ENCODE data around the gene AEBP2. TPM values are rescaled to one million over a fixed set of nuclear protein-coding genes. Genes with fewer than 3 reads are reported as not detected.
"Not testable (repeated sequence)": the region's sequence is repeated elsewhere in the genome, so short reads cannot be mapped to it uniquely, and the experiment has no call there.

AEBP2 gene
- total and polyA plus RNA-seq, 2 experiments from 2014 or later, result 10.4 to 16.6 TPM

GRCh38 chr12:19465711-19466110 lies 26.4 kb downstream of the AEBP2 start:
- no peaks in the 10 kb centered on the region for H3K27me3 ChIP-seq (replicated peaks; ENCODE audit: insufficient read depth)
- no peak for DNase-seq
- H3K9me2 ChIP-seq (ENCODE audit: insufficient read depth), result no peaks in the 10 kb centered on the region
- H3K9ac ChIP-seq, result no peak overlapping the region
- TF ChIP-seq EZH2phosphoT487 (IDR thresholded peaks at IDR 0.05; ENCODE audit: insufficient read depth, low read depth), result no peak
- TF ChIP-seq EZH2 (IDR thresholded peaks at IDR 0.05; ENCODE audit: insufficient read depth, poor library complexity, severe bottlenecking), result no peak
- H3K36me3 ChIP-seq (ENCODE audit: low read depth), result peaks cover 3% of the 10 kb centered on the region; the same call in 1 of the 2 replicates
- no peaks in the 10 kb centered on the region for H3F3A ChIP-seq (ENCODE audit: insufficient read depth)
- peaks cover 98% of the 10 kb centered on the region for H3K79me2 ChIP-seq (ENCODE audit: insufficient read depth)
- no peak overlapping the region for H3K4me2 ChIP-seq (ENCODE audit: unreplicated experiment)
- 89 to 94% methylated on average over 5 to 6 of the region's 6 CpGs for WGBS, 2 experiments (ENCODE audit: low coverage in 1 of 2, low lambda C conversion rate in 2 of 2, missing lambda C conversion rate in 2 of 2)
- in situ Hi-C loops (cut with MboI), result no loop called here
- peaks cover 4% of the 10 kb centered on the region; the same call in 1 of the 2 replicates for H4K20me1 ChIP-seq (ENCODE audit: insufficient read depth)
- H3K27ac ChIP-seq, result no peak overlapping the region
- no peak overlapping the region for H2AFZ ChIP-seq
- no peaks in the 10 kb centered on the region for H3K9me3 ChIP-seq (ENCODE audit: low read depth)
- no peak overlapping the region for H3K4me3 ChIP-seq
- no peaks in the 10 kb centered on the region; the same call in 1 of the 2 replicates for H3K4me1 ChIP-seq (ENCODE audit: insufficient read depth)

- Histone ChIP-seq H3K27me3 (replicated peaks; ENCODE audit: insufficient read depth) (no peaks in the 10 kb centered on the region), H3F3A (ENCODE audit: insufficient read depth) (no peaks in the 10 kb centered on the region), H3K79me2 (ENCODE audit: insufficient read depth) (peaks cover 98% of the 10 kb centered on the region), H3K4me1 (ENCODE audit: insufficient read depth) (no peaks in the 10 kb centered on the region), H3K9me2 (ENCODE audit: insufficient read depth) (no peaks in the 10 kb centered on the region), H3K27ac (no peak overlapping the region), H4K20me1 (ENCODE audit: insufficient read depth) (no peaks in the 10 kb centered on the region), H3K9ac (no peak overlapping the region), H3K4me2 (ENCODE audit: unreplicated experiment) (no peak overlapping the region), H3K4me3 (no peak overlapping the region), H3K36me3 (ENCODE audit: low read depth) (peaks cover 15% of the 10 kb centered on the region), H3K9me3 (ENCODE audit: low read depth) (no peaks in the 10 kb centered on the region), H2AFZ (no peak overlapping the region)
- in situ Hi-C loops (cut with MboI), result no loop called here
- TF ChIP-seq EZH2phosphoT487 (IDR thresholded peaks at IDR 0.05; ENCODE audit: insufficient read depth, low read depth), result no peak
- TF ChIP-seq EZH2 (IDR thresholded peaks at IDR 0.05; ENCODE audit: insufficient read depth, poor library complexity, severe bottlenecking), result no peak
- peak; percentile 12 for DNase-seq
Observed at GRCh38 chr12:19474147-19474546, 34.9 kb downstream of the AEBP2 start.

- H3K4me1 ChIP-seq (ENCODE audit: insufficient read depth); H3K4me3 ChIP-seq; H3K27me3 ChIP-seq (replicated peaks; ENCODE audit: insufficient read depth); H3F3A ChIP-seq (ENCODE audit: insufficient read depth); H3K9me2 ChIP-seq (ENCODE audit: insufficient read depth); H2AFZ ChIP-seq; H3K9me3 ChIP-seq (ENCODE audit: low read depth); H3K4me2 ChIP-seq (ENCODE audit: unreplicated experiment); H4K20me1 ChIP-seq (ENCODE audit: insufficient read depth); H3K9ac ChIP-seq; in situ Hi-C loops (cut with MboI); H3K27ac ChIP-seq; DNase-seq: not testable (repeated sequence)
- H3K79me2 ChIP-seq (ENCODE audit: insufficient read depth), result peaks cover 98% of the 10 kb centered on the region
- WGBS, 2 experiments (ENCODE audit: low coverage in 1 of 2, low lambda C conversion rate in 2 of 2, missing lambda C conversion rate in 2 of 2), result 85 to 87% methylated on average over 4 of the region's 4 CpGs
- H3K36me3 ChIP-seq (ENCODE audit: low read depth), result peaks cover 15% of the 10 kb centered on the region
Observed at GRCh38 chr12:19475884-19476505, 36.7 kb downstream of the AEBP2 start.

GRCh38 chr12:19477071-19477470 lies 37.8 kb downstream of the AEBP2 start:
- no peak overlapping the region for H2AFZ ChIP-seq
- TF ChIP-seq EZH2 (IDR thresholded peaks at IDR 0.05; ENCODE audit: insufficient read depth, poor library complexity, severe bottlenecking), result no peak
- no peak for TF ChIP-seq EZH2phosphoT487 (IDR thresholded peaks at IDR 0.05; ENCODE audit: insufficient read depth, low read depth)
- no peaks in the 10 kb centered on the region for H3K9me2 ChIP-seq (ENCODE audit: insufficient read depth)
- in situ Hi-C loops (cut with MboI), result no loop called here
- WGBS, 2 experiments (ENCODE audit: low coverage in 1 of 2, low lambda C conversion rate in 2 of 2, missing lambda C conversion rate in 2 of 2), result 90 to 91% methylated on average over 8 of the region's 8 CpGs
- H3K9me3 ChIP-seq (ENCODE audit: low read depth), result no peaks in the 10 kb centered on the region
- no peak for DNase-seq
- H3K36me3 ChIP-seq (ENCODE audit: low read depth), result peaks cover 15% of the 10 kb centered on the region
- H3K27me3 ChIP-seq (replicated peaks; ENCODE audit: insufficient read depth), result no peaks in the 10 kb centered on the region
- H3K4me3 ChIP-seq, result no peak overlapping the region
- no peak overlapping the region for H3K4me2 ChIP-seq (ENCODE audit: unreplicated experiment)
- no peaks in the 10 kb centered on the region for H3F3A ChIP-seq (ENCODE audit: insufficient read depth)
- no peaks in the 10 kb centered on the region for H3K4me1 ChIP-seq (ENCODE audit: insufficient read depth)
- no peak overlapping the region for H3K9ac ChIP-seq
- H4K20me1 ChIP-seq (ENCODE audit: insufficient read depth), result no peaks in the 10 kb centered on the region
- H3K79me2 ChIP-seq (ENCODE audit: insufficient read depth), result peaks cover 98% of the 10 kb centered on the region
- no peak overlapping the region for H3K27ac ChIP-seq

- no peak for DNase-seq
- Histone ChIP-seq H3K27me3 (replicated peaks; ENCODE audit: insufficient read depth) (no peaks in the 10 kb centered on the region), H3K9ac (no peak overlapping the region), H3K4me2 (ENCODE audit: unreplicated experiment) (no peak overlapping the region), H3K27ac (no peak overlapping the region), H3K9me2 (ENCODE audit: insufficient read depth) (no peaks in the 10 kb centered on the region), H3K79me2 (ENCODE audit: insufficient read depth) (peaks cover 100% of the 10 kb centered on the region), H4K20me1 (ENCODE audit: insufficient read depth) (no peaks in the 10 kb centered on the region), H3K4me1 (ENCODE audit: insufficient read depth) (no peaks in the 10 kb centered on the region), H3F3A (ENCODE audit: insufficient read depth) (no peaks in the 10 kb centered on the region), H2AFZ (no peak overlapping the region), H3K9me3 (ENCODE audit: low read depth) (no peaks in the 10 kb centered on the region), H3K4me3 (no peak overlapping the region), H3K36me3 (ENCODE audit: low read depth) (peaks cover 2% of the 10 kb centered on the region)
- WGBS, 2 experiments (ENCODE audit: low coverage in 1 of 2, low lambda C conversion rate in 2 of 2, missing lambda C conversion rate in 2 of 2), result 100% methylated on average over 1 of the region's 1 CpG
- in situ Hi-C loops (cut with MboI), result no loop called here
- no peak for TF ChIP-seq EZH2 (IDR thresholded peaks at IDR 0.05; ENCODE audit: insufficient read depth, poor library complexity, severe bottlenecking)
- no peak for TF ChIP-seq EZH2phosphoT487 (IDR thresholded peaks at IDR 0.05; ENCODE audit: insufficient read depth, low read depth)
Observed at GRCh38 chr12:19480459-19480858, 41.2 kb downstream of the AEBP2 start.
